SKM-1 treated with dmso at 0.1 percent for 144 hours (cell line): ENCODE results near the gene ATG14.

Experiments used
- DNase-seq: peaks from one replicate; lab custom pipeline; 2025; ENCODE audit not compliant: unreplicated experiment; lab: John Stamatoyannopoulos, UW

The ATG14 gene

GRCh38 chr14:55317542-55318306, 93.9 kb downstream of the ATG14 start:
- DNase-seq, result no peak

- DNase-seq, result no peak
Observed at GRCh38 chr14:55316564-55316963, 95.1 kb downstream of the ATG14 start.
